Measurements from ENCODE around the gene ZBTB6.

ZBTB6 gene

GRCh38 chr9:122863407-122863806, 49.7 kb downstream of the ZBTB6 start:
- no peak for TF ChIP-seq ZNF274 (IDR thresholded peaks at IDR 0.05; ENCODE audit: low read depth, low read length)
- TF ChIP-seq SUZ12 (IDR thresholded peaks at IDR 0.05; ENCODE audit: extremely low read depth, insufficient read depth, insufficient read length): no peak
- no peak for TF ChIP-seq YY1 (IDR thresholded peaks at IDR 0.05; ENCODE audit: insufficient read depth, insufficient read length)
- H3K9me3 ChIP-seq (ENCODE audit: insufficient read depth, low read length): no peaks in the 10 kb centered on the region
- no peak overlapping the region for H3K4me3 ChIP-seq (ENCODE audit: insufficient read length, low read depth)
- H3K9ac ChIP-seq (ENCODE audit: insufficient read length, low read depth): no peak overlapping the region
- H3K36me3 ChIP-seq (ENCODE audit: insufficient read depth, insufficient read length, low read length): peaks cover 63% of the 10 kb centered on the region
- no peak for DNase-seq (ENCODE audit: low read depth, low spot score)
- no peaks in the 10 kb centered on the region for H3K4me1 ChIP-seq (ENCODE audit: insufficient read depth, insufficient read length)
- no peaks in the 10 kb centered on the region for H3K27me3 ChIP-seq (ENCODE audit: insufficient read depth, insufficient read length)

GRCh38 chr9:122860319-122861142, 52.6 kb downstream of the ZBTB6 start:
- no peaks in the 10 kb centered on the region for H3K27me3 ChIP-seq (ENCODE audit: insufficient read depth, insufficient read length)
- H3K9ac ChIP-seq (ENCODE audit: insufficient read length, low read depth): no peak overlapping the region
- peaks cover 85% of the 10 kb centered on the region for H3K36me3 ChIP-seq (ENCODE audit: insufficient read depth, insufficient read length, low read length)

More at GRCh38 chr9:122860319-122861142, 52.6 kb downstream of the ZBTB6 start:
- DNase-seq (ENCODE audit: low read depth, low spot score): no peak
- TF ChIP-seq ZNF274 (IDR thresholded peaks at IDR 0.05; ENCODE audit: low read depth, low read length): no peak
- no peak for TF ChIP-seq YY1 (IDR thresholded peaks at IDR 0.05; ENCODE audit: insufficient read depth, insufficient read length)
- no peak for TF ChIP-seq SUZ12 (IDR thresholded peaks at IDR 0.05; ENCODE audit: extremely low read depth, insufficient read depth, insufficient read length)
- Histone ChIP-seq H3K4me1 (ENCODE audit: insufficient read depth, insufficient read length) (no peaks in the 10 kb centered on the region), H3K4me3 (ENCODE audit: insufficient read length, low read depth) (no peak overlapping the region), H3K9me3 (ENCODE audit: insufficient read depth, low read length) (no peaks in the 10 kb centered on the region)

All from NT2/D1 (cell line).